ENCODE results near the gene TNNI3K.

GRCh38 chr1:74205266-74205665, 29.9 kb upstream of the TNNI3K start:
- TF ChIP-seq CTCF (IDR thresholded peaks at IDR 0.05) (no peak), FOXJ3 (CRISPR knock-in tag; IDR thresholded peaks at IDR 0.05) (no peak), EZH2phosphoT487 (IDR thresholded peaks at IDR 0.05; ENCODE audit: borderline replicate concordance, low read depth) (no peak), ELF1 (IDR thresholded peaks at IDR 0.05) (no peak)

Data from SK-N-SH (cell line).